OCI-LY1 (cell line): Measurements from ENCODE around the gene LNX1.

ENCODE experiments used
- EZH2 ChIP-seq: fragments of 200-600 bp; sonication (generic), shearing (Covaris generic); IDR thresholded peaks from 2 replicates; pipeline ENCODE4 v1.8.0; 2017; ENCODE audit warnings: borderline replicate concordance, mixed run types, mild to moderate bottlenecking, antibody characterized with exemption, low read length, moderate library complexity, mixed read lengths
- TF ChIP-seq, protein P1 (sequence below): fragments of 200-600 bp; sonication (generic), shearing (Covaris generic); IDR thresholded peaks from 2 replicates; pipeline ENCODE4 v1.5.1; 2017; ENCODE audit warnings: mild to moderate bottlenecking, antibody characterized with exemption, low read length, moderate library complexity, mixed read lengths

DNA sequence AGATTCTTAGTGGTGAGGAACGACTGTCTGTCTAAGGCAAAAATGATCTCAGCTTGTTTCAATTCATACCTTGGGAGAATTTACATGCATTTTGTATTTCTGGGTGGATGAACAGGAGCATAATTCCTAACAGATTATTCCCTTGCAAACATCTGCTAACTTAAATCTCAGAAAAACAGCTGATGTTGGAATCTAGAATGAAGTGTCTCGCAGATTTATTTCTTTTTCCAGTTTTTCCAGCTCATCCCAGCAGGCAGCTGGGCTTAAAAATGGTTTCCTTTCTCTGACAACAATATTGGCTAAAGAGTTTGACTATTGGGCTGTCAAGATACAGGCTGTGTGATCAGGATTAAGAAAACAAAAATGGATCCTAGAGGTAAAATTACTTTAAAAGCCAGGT, 1.1 kb downstream of the LNX1 start:
- TF ChIP-seq, protein P1, sequence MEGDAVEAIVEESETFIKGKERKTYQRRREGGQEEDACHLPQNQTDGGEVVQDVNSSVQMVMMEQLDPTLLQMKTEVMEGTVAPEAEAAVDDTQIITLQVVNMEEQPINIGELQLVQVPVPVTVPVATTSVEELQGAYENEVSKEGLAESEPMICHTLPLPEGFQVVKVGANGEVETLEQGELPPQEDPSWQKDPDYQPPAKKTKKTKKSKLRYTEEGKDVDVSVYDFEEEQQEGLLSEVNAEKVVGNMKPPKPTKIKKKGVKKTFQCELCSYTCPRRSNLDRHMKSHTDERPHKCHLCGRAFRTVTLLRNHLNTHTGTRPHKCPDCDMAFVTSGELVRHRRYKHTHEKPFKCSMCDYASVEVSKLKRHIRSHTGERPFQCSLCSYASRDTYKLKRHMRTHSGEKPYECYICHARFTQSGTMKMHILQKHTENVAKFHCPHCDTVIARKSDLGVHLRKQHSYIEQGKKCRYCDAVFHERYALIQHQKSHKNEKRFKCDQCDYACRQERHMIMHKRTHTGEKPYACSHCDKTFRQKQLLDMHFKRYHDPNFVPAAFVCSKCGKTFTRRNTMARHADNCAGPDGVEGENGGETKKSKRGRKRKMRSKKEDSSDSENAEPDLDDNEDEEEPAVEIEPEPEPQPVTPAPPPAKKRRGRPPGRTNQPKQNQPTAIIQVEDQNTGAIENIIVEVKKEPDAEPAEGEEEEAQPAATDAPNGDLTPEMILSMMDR = no peak
- TF ChIP-seq EZH2 = no peak
